Astrocyte of the spinal cord (primary cell): ENCODE data around the gene ANKS1B.

Experiments used
- DNase-seq: peaks from one replicate; pipeline ENCODE4 v3.0.0; 2011; ENCODE audit warnings: low read depth, low spot score
- H3K4me3 ChIP-seq: 2 replicates; pipeline ENCODE4 v1.5.1; 2011; ENCODE audit warnings: low read depth, mild to moderate bottlenecking, low read length, moderate library complexity
- CTCF ChIP-seq: IDR thresholded peaks from 2 replicates; pipeline ENCODE4 v1.5.1; 2012; ENCODE audit warnings: low read depth, mild to moderate bottlenecking, low read length, inconsistent platforms
- in situ Hi-C: cut with HindIII; loops from 2 replicates; pipeline ENCODE4 v1.10.0; 2017; ENCODE audit warnings: low sequenced_read_pairs

The ANKS1B gene

DNA sequence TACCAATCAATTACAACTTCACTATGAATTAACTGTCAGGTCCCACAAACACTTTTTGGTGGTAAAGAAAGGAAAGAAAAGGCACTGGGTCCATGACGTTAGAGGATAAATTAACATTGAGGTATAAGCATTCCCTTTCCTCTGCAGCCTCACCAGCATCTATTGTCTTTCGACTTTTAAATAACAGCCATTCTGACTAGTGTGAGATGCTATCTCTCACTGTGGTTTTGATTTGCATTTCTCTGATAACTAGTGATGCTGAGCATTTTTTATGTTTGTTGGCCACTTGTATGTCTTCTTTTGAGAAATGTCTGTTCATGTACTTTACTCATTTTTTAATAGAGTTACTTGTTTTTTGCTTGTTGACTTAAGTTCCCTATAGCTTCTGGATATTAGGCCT lies 9.4 kb downstream of the ANKS1B start:
- no peak for DNase-seq
- no peak for TF ChIP-seq CTCF
- H3K4me3 ChIP-seq, result no peak overlapping the region
- in situ Hi-C loops, result no loop called here

- no peak overlapping the region for H3K4me3 ChIP-seq
- in situ Hi-C loops, result no loop called here
- no peak for TF ChIP-seq CTCF
- no peak for DNase-seq
These were observed 10.6 kb downstream of the ANKS1B start for GRCh38 chr12:99974146-99974545.

DNA sequence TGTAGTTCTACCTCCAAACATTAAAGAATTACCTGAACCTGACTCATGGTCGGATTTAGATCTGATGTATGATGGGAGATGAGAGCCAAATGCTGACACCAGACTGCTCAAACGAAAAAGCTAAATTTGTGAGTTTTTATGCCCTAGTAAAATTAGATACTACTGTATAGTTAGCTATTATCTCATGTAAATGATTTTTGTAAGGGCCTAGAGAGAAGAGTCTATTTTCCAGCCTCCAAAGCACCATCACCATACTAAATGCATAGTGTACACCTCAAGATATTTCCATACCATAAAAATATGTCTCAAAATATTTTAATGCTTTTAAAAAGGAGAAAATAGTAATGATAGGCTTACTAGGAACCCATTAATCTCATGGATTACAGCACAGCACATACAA lies 18.3 kb downstream of the ANKS1B start:
- in situ Hi-C loops, result no loop called here
- H3K4me3 ChIP-seq, result no peak overlapping the region
- no peak for DNase-seq
- no peak for TF ChIP-seq CTCF

DNA sequence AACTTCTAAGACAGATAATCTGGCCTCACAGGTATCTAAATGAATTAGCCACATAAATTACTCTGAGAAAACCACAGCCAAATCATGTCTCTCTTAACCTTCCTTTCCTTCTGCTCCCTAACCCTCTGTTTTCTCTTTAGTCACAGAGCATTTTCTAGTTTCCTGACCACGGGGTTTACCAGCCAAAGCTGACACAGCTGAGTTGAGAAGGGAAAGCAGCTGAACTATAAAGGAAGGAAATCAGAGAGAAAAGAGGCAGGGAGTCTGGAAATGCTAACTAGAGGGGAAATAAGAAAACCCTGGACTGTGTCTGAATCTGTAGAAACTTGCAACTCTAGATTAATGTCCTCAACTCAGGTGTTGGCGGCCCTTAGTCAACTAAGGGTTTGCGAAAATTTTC lies 24.4 kb downstream of the ANKS1B start:
- TF ChIP-seq CTCF, result no peak
- in situ Hi-C loops, result no loop called here
- no peak for DNase-seq
- H3K4me3 ChIP-seq, result no peak overlapping the region

GRCh38 chr12:99959549-99960170 lies 25.1 kb downstream of the ANKS1B start:
- TF ChIP-seq CTCF, result no peak
- in situ Hi-C loops, result no loop called here

GRCh38 chr12:99957866-99958466 lies 26.8 kb downstream of the ANKS1B start:
- in situ Hi-C loops, result no loop called here

More at GRCh38 chr12:99959549-99960170, 25.1 kb downstream of the ANKS1B start:
- no peak overlapping the region for H3K4me3 ChIP-seq
- DNase-seq, result peak; percentile 2

More at GRCh38 chr12:99957866-99958466, 26.8 kb downstream of the ANKS1B start:
- no peak for DNase-seq
- TF ChIP-seq CTCF, result no peak
- H3K4me3 ChIP-seq, result no peak overlapping the region
